T-helper 2 cell treated with Interferon-gamma antibody and Interleukin-4, amounts not matched to agents 100 ng/mL and 5 ng/mL, for 36 hours (primary cell): ENCODE results near the gene NDUFS1. TPM values are rescaled to one million over a fixed set of nuclear protein-coding genes. Genes with fewer than 3 reads are reported as not detected.

Experiments
- intact Hi-C: fragments of 100-400 bp; cut with micrococcal nuclease; formaldehyde crosslinking; loops from one replicate; pipeline ENCODE4 v1.15.1; 2023
- total RNA-seq: library from RNA; stranded (reverse); gene quantifications from 2 replicates; pipeline ENCODE4 v1.2.3, GENCODE V29; 2022

Gene NDUFS1
- total RNA-seq, 1 donor from 2014 or later, result 64.5 TPM

DNA sequence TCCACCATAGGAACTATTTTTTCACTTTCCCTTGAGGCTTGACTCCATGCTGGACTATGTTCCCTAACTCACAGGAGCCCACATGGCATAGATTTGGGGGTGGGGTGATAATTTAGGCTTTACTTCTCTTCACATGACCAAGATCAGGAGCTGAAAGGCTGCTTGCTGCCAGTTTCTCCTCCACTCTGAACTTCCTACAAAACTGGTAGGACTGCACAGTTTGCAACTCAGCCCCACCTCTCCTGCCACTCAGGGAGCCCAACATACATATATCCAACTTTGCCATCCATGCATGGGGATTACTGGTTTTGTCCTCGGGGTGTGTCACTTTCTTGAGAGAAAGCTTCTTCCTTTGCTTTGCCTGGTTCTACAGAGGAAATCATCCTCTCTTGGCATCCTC is 87.4 kb downstream of the NDUFS1 start:
- intact Hi-C loops, result no loop called here

DNA sequence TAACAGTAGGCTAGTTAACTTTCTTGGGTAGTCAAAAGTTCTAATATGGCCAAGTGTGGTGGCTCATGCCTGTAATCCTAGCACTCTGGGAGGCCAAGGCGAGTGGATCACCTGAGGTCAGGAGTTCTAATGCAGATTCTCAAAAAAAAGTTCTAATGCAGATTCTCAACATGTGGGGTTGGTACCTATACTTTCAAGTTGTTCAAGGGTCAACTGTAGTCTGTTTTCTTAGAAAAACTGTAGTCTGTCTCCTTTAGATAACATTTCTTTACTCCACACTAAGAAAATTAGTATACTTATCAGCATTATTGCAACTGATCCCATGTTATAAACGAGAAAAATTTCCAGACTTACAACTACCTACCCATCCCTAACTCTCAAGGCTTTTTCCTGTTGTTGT is 89.8 kb downstream of the NDUFS1 start:
- intact Hi-C loops, result no loop called here

DNA sequence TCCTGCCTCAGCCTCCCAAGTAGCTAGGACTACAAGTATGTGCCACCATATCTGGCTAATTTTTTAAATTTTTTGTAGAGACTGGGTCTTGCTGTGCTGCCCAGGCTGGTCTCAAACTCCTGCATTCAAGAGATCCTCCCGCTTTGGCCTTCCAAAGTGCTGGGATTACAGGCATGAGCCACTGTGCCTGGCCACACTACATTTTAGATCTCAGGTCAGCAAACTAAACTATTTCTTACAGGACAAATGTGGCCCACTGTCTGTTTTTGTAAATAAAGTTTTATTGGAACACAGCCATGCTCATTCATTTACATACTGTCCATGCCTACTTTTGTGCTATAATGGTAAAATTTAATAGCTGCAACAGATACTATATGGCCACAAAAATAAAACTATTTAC is 91.0 kb downstream of the NDUFS1 start:
- intact Hi-C loops, result no loop called here

Other genes starting within 250 kb of the NDUFS1 start
- 29.1 and 29.5 TPM in 2 replicates for gene INO80D, start 73.3 kb downstream of the NDUFS1 start, total RNA-seq
- 612 and 630 TPM in 2 replicates for gene EEF1B2, start 451 bp upstream of the NDUFS1 start, total RNA-seq
- gene ZDBF2, start 115.2 kb upstream of the NDUFS1 start, total RNA-seq, result 6.9 and 7.5 TPM in 2 replicates